HG03064 (cell line): ENCODE measurements around the gene POLN.

Experiments
- ATAC-seq: cut with Tn5 transposase; IDR thresholded peaks from one replicate; pipeline ENCODE4 v1.9.1; 2021; ENCODE audit warnings: low read depth; ENCODE audit not compliant: unreplicated experiment

The POLN gene

DNA sequence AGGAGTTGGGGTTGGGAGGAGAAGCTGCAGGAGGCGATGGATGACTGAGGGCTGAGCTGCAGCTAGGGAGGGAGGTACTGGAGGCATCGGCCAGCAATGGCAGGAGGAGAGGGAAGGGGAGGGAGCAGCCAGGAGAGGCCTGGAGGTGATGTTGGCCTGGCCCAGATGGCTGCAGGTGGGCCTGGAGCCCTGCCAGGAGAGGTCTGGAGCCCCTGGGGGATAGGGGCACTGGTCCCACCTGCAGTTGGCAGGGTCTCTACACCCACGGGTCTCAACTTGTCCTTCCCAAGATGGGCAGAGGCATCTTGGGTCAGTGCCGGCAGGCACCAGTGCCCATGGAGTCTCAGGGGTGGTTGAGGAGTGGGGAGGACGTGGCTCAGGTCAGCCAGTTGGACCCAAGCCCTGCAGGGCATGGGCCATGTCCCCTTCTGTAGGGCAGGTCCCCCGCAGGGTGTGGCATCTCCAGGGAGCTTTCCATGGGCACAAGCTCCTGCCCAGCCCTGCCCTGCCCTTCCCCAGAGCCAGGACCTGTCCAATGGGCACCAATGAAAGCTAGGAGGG, 22.6 kb upstream of the POLN start:
- no peak for ATAC-seq

DNA sequence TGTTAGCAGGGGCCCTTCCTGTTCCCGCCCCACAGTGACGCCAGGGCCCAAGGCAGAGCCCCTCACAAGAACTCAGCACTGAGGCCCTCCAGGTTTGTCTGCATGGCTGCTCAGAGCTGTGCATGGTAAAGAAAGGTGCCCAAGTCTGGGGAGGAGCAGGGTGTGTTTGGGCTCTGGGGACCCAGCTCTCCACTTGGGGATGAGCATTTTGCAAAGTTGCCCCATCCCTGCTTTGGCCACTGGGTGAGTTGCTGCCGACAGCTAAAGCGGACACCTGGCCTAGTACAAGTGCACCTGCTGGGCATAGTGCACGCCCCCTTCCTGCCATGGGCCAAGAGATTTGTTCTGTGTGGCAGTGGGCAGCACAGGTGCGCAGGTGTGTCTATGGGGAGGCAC, 22.0 kb upstream of the POLN start:
- ATAC-seq, result no peak

DNA sequence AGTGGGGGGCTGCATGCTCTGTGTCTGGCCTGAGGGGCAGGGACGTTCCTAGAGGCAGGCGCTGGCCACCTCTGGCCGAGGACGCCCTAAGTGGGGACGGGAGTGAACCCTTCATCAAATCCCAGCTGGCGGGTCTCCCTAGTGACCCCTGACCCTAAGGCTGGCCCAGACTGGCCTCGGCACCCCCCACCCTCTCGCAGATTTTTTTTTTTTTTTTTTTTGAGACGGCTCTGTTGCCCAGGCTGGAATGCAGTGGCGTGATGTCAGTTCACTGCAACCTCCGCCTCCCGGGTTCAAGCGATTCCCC, 21.0 kb upstream of the POLN start:
- ATAC-seq, result no peak

DNA sequence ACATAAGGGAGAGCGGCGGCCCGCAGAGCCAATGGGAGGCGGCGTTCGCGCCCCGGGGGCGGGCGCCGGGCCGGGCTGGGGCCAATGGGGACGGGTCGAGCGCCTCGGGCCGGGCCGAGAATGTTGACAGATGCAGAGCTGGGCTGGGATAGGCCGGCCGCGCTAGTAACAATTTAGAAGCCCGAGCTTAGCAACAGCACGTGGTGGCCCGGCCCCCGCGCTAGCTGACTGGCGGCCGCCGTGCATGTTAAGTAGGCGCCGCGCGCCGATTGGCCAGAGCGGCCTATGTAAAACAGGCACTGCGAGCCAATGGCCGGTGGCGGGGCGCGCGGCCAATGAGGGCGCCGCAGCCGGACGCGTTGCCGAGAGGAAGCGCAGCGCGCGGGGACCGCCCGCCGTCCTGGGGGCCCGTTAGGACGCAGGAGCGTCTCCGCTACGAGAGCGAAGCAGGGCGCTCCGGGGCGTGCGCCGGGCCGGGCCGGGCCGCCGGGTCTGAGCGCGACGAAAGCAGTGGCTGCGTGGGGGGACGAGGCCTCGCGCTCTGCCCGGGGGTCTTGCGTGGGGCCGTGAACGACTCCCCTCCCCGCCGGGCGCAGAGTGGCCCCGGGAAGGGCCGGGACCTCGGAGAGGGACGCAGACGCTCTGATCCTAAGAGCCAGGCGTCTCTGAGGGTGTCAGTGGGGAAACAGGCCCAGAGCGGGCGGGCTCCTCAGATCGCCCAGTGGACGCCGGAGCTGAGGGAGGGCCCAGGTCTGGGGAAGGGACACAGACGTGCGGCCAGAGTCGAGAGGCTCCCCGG, 20.4 kb upstream of the POLN start:
- ATAC-seq, result peak; percentile 81

DNA sequence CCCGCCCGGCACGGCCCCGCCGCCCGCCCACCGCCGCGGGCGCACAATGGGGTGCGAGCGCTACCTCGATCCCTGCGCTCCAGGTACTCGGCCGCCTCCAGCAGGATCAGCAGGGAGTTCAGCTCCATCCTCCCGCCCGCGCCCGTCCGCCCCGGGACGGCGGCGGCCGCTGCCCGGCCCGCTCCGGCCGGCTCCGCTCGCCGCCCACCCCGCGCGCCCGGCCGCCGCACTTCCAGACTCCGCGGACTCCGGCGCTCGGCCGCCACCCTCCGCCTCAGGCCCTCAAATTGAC, 19.9 kb upstream of the POLN start, which contains the start of gene MXD4:
Gene MXD4, minus strand, starts transcription at position 257 of the 292 bp plus-strand sequence. Its CDS starts 129 bp downstream, at position 128.
- peak; percentile 2 for ATAC-seq

DNA sequence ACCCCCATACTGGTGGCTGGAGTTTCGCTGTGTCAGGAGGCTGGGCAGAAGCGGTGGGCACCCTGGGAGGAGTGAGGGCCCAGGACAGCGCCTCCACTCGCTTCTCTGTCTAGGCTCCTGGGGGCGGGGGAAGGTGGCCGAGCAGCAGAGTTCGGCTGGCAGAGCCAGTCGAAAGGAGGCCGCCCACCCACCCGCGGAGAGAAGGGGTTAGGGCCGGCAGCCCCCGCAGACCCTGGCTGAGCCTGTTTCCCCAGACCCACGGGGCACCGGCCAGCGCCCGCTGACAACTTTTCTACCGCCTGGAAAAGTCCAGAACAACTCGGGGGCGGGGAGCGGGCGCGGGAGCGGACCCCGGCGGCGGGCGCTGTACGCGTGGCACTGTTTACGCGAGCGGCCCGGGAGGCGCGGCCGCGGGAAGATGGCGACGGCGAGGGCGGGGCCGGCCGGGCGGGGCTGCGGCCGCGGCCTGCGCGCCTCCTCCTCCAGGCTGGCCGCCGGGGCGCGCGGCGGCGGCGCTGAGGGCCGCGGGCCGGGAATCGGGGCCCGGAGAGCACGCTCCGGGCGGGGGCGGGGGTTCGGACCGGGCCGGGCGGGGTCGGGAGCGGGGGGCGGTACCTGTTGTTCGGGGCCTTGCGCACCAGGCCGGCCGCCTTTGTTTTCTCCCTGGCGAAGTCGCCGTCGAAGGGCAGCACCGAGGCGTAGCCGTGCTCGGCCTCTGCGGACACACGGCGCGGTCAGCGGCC, 19.4 kb upstream of the POLN start:
- no peak for ATAC-seq

DNA sequence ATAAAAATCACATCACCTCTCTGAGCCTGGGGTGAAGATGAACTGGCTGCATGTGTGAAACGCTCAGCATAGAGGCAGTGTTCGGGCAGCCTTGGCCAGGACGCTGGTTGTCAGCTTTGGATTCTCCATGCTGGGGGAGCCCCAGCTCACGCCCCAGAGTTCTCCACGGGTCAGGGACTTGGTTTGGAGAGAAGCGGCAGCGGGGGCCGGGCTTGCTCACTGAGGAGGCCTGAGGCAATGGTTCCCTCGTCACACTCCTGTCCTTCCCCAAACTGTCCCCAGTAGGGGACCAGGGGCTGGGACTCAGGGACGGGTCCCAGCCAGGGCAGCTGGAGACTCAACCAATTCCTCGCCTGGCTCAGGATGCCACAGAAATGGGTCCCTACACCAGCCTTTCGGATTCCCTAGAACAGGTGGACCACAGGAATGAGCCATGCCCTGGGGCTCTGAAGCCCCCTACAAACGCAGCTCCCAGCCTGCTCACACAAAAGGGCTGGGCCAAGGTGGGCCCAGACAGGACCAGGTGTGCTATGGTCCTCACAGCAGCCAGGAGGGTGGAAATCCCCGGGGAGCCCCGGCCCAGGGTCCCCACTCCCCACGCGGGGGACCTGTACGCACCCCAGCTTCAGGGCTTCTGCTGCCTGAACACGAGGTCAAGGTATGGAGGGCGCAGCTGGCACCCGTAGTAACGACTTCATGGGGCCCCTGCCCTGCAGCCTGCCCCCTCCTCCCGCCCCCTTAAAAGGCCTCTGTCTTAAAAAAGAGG, 18.6 kb upstream of the POLN start:
- no peak for ATAC-seq

DNA sequence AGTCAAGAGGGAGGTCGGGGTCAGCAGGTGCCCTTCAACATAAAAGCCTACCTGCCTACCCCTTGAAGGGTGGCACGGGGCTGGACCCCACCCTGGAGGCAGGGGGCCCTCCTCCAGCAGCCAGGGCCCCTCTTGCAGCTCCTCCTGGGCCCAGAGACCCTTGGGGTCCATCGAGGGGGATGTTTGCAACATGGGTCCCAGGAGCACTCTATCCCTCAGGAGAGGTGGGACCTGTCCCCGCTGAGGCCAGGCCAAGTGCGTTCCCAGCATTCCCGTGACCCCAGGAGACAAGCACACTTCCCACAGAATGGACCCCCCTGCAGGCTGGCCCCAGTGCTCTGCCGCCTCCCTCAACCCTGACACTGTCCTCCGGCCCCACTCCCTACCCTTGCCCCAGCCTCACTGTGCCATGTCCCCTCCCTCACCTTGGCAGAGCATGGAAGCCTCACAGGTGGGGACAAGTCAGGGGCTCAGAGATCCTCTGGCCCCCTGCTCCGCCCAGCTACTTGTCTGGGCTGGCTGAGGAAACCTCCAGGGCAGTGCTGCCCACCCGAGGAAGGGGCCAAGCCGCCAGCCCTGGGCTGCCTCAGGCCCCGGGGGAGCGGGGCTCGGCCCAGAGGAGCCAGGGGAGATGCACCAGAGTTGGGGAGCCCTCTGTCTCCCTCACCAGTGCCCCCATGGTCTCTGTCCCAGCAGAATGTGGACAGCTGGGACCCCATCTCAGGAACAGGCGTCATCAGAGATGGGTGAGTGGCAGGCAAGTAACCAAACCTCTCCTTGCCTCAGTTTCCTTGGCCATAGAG, 17.8 kb upstream of the POLN start:
- no peak for ATAC-seq

DNA sequence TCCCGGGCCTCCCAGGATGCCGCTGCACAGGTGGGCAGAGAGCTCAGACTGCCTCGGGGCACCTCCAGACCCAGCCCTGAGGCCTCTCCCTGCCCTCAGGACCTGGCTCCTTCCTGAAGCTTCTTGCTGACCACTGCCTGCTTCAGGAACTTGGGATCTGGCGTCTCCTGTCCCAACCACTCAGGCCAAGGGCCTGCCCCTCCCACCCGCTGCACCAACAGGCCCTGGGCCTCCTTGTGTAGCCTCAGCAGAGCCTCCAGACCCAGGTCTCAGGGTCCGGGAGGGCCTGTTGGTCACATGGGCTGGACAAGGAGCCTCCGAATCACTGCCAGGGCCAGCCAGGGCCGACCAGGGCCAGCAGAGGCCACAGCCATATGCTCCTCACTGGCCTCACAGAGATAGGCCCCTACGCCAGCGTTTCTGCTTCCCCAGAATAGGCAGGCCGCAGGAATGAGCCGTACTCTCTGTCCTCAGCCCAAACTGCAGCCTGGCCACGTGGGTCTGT, 17.2 kb upstream of the POLN start:
- no peak for ATAC-seq

DNA sequence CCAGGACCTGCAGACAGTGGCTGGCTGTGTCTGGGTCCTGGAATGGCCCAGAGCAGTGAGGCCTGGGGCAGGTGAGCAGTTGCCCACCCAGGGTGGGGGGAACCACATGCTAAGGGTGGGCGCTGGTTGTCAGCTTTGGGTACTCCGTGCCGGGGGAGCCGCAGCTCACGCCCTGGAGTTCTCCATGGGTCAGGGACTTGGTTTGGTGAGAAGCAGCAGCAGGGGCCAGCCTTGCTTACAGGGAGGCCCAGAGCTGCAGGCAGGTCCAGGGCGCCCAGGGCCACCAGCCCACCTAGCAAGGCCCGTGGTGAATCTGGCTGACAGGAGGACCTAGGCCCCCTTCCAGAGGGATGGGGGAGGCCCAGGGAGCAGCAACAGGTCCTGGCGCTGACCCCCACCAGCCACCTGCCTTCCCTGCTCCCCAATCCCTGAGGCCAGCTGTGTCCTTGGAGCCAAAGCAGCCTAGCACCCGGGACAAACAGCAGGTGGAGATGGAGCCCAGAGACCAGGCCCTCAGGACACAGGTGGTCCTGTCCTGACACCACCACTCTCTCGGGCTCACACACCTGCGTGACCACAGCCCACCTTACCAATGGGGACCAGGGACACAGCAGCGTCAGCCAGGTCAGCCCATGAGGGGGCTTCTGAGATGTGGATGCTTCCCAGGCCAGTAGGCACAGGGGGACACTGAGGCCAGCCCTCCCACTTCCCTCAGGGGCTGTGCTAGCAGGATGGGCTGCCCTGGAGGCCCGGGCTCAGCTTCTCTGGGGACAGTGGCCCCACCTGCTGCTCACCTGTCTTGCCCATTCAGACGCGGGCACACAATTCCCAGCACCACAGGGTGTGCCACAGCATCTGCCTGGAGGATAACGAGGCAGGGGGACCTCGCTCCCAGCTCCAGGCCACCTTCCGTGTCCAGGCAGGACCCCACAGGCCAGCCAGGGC, 16.4 kb upstream of the POLN start:
- ATAC-seq, result no peak

DNA sequence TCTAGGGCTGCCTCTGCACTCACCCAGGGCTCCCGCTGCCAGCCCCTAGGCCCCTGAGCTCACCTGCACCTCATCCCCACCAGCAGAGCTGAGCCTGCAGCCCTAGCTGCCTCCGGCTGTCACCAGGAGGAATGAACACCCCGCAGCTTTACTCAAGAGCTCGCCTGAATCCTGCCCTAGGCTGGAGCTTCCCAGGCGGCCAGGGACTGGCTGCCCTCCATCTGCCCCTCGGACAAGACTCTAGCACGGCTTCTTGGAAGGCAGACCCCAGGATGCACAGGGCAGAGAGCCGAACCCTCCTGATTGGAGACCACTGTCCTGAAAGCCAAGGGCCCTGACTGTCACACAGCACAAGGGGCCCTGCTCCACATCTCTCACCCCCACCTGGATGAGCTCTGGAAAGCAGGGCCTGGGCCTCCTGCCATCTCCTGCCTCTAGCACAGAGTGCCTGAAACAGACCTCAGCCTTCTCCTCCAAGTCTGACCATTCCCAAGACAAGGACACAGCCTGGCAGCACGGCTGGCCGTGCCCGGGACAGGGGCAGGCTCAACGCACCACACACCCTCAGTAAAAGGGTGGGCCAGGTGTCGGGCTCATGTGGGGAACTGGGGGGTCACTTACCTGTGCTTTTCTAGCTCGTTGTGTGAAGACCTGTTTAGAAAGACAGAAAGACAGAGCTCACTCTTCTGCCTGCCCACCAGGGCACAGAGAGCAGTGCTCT, 15.6 kb upstream of the POLN start:
- ATAC-seq, result no peak

DNA sequence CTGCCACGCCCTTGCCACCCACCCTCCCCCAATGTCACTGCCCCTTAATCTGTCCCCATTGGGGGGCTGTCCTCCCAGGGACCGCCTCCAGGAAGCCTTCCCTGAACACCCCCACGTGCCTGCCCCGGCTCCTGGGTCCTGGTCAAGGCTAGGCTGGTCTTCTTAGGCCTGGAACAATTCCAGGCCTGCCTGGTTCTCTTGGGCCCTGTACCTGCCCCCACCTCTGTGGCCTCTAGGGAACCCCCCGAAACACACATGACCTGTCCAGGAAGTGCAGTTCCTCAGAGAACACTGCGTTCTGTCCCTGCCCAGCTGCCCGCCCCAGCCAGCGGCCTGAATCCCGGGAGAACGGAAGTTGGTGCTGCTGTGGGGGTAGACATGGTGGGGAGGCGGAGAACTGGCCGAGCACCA, 14.9 kb upstream of the POLN start:
- no peak for ATAC-seq

DNA sequence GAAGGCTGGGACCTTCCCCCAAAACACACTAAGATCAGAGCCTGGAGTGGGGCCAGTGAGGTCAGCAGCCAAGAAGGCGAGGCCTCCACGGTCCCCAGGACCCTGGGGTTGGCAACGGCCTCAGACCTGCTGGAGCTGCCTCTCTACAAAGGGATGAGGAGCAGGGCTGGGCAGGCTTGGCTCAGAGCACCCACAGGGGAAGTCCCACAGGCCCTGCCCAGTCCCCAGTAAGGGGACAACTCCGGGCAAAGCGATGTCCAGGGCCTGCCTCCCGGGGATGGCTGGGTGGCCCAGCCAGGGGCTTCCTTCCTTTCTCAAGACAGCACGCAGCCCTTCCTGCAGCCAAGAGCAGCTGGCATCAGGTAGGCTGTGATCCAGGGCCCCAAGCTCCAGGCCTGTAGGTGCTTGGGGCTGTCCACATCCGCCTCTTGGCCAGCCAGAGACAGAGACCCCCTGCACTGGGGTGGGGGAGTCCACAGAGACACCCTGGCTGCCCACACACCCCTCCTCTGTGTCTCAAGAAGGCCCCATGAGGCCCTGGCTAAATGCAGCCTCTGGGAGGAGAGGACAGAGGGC, 14.3 kb upstream of the POLN start:
- ATAC-seq, result no peak

DNA sequence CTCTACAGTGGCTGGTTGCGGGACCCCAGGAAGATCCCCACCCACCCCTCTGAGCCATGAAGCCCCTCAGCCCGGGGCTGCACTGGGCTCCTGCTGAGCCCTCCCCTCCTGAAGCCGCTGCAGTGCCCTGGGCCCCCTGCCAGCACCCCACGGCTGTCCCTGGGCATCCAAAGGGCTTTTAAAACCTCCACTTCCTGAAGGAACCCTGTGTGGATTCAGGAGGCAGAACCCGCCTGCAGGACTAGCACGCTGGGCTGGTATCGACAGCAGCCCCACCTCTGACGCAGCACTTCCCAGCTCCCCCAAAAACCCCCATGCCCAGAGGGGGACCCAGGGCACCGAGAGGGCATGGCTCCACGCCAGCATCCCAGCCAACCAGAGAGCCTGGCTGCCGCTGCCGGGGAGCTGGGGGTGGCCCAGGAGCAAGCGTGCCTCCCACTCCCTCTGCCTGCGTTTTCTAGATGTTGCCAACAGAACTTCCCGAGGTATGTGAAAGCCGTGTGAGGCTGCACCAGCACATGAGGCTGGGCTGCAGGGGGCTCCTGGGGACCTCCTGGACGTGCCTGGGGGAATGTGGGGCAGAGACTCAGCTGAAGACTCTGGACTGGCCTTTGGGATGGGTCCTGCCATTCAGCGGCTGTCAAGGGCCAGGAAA, 13.7 kb upstream of the POLN start:
- ATAC-seq, result no peak

DNA sequence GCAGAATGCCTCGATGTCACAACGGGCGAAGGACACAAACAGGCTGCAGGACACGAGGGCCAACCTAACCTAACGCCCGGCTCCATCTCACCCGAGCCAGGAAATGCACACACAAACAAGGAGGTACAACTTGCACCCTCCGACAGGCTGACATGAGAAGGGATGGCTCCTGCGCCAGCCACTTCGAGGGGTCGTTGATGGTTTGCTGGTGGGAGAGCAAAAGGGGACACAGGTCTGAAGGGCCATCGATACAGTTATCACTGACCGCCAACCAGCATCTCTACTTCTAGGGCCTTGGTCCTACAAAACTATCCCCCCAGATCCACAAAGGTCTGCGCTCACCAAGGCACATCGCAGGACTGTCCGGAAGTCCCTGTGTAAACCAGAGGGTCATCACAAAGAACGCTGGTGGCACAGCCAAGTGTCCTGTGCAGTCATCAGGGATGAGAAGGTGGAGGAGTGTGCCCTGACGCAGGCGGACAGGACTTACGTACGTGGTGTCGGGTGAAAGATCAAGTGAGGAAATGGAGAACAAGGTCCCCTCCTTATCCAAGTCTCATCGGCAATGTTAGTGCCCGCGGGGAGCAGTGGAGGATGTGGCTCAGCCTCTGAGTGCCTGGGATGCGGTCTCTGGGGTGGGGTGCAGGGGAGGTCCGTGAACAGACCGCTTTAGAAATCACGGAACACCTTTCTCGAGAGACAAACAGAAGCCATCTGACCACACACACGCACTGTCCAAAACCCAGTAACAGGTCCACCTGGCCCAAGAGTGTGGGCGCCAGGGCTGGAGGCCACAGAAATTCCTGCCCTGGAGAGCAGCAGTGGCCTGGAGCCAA, 13.0 kb upstream of the POLN start:
- no peak for ATAC-seq

DNA sequence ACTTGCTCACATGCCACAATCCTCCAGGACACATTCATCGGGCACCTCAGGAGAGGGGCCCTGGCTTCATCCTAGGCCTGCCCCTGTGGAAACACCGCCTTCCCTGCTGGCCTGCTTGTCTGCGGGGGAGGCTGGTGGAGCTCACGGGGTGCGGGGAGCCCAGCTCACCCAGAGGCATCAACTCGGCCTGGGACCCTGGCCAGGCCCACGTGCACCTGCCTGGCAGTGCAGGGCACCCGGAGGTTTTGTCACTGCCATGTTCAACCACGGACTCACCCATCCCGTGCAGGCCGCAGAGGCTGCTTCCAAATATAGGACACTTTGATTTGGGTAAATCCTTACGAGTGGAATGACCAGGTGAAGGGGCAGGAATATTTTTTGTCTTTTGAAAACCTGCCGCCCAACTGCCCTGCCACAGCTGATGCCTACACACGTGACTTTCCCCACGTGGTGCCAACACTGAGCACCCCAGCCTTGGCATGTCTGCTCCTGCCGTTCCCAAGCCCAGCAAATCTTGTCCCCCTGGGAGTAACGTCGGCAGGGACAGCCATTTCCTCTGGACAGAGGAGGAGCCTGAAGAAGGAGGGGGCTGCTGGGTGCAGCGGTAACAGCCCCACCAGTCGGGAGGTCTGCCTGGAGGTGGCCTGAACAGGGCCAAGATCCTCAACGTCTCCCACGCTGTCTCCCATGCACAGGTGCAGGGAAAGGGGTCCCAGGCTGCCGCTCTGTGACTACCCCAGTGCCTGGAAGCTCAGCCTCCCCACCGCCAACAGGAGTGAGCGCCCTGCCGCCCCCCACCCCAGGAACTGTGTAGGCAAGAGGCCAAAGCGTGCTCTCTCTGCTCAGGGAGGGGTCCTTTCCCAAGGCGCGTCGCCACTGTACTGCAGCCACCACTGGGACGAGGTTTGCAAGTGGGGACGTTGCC, 11.5 kb upstream of the POLN start:
- no peak for ATAC-seq
